Activated CD8-positive, alpha-beta memory T cell treated with anti-CD3 and anti-CD28 coated beads for 36 hours (primary cell): ENCODE measurements around the gene PARP16. TPM values are rescaled to one million over a fixed set of nuclear protein-coding genes. Genes with fewer than 3 reads are reported as not detected.

ENCODE experiments used
- CTCF ChIA-PET: fragments of 350-600 bp; sonication (Branson Sonifier 250); formaldehyde crosslinking; loops from one replicate; lab custom pipeline; 2021; ENCODE audit warnings: antibody characterized with exemption; lab: Charles Lee
- POLR2A ChIA-PET: fragments of 350-600 bp; sonication (Branson Sonifier 250); formaldehyde crosslinking; loops from one replicate; lab custom pipeline; 2021; ENCODE audit warnings: antibody characterized with exemption; lab: Charles Lee
- total RNA-seq, 2 experiments: library from RNA; stranded (reverse); gene quantifications; one replicate each; pipeline ENCODE4 v1.2.3, GENCODE V29; 2021

PARP16 gene
- total RNA-seq, 2 experiments from 2014 or later: 11.3 to 12.5 TPM

DNA sequence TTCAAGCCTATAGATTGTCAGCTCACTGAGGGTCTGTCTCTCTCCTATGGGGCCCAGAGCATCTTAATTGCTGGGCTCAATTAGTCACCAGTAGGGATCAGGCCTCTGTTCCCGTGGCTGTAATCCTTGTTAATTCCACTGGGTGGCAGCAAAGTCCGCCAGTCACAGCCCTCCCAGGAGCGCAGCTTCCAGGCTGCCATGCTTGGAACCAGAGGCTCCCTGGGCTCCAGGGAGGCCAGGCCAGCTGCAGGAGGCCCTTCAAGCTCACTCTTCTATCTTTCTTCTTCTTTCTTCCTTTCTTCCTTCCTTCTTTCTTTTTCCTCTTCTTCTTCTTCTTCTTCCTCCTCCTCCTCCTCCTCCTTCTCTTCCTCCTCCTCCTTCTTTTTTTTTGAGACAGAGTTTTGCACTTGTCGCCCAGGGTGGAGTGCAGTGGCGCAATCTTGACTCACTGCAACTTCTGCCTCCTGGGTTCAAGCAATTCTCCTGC lies 32.2 kb upstream of the PARP16 start:
- ChIA-PET CTCF (interaction anchor here (0.8 to 7.3 kb wide), 8 partner anchors 13 to 82 kb away, joined by 3 to 72 read pairs (median 6); no protein-coding TSS in a partner anchor), POLR2A (interaction anchor here (0.9 kb wide), 1 partner anchor 14 kb away, joined by 4 read pairs; the partner anchor contains the start of gene RNU5B-1)

DNA sequence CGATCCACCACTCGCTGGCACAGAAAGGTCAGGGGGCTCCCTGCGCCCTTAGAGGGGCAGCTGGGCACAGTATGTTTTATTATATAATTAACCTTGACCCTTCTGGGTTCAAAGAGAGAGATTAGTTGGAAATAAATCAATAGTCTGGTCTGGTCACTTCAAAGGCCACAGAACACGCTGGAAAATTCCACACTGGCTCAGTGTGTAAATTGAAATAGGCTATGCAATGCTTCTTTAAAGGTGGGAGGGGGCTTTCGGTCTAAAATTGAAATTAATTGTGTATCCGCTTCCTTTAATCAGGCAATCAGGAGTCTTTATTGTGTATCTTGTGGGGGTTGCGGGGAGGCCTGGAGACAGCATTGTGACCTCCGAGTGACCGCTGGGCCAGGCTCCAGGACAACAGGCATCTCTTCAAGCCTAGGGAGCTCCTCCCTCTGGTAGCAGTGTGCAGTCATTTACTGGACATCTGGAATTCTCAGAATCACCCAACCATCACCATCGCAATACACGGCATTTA lies 25.8 kb upstream of the PARP16 start:
- ChIA-PET CTCF (interaction anchor here (0.8 to 1.7 kb wide), 2 partner anchors 73 to 269 kb away, joined by 3 to 7 read pairs; no protein-coding TSS in a partner anchor), POLR2A (interaction anchor here (1.7 kb wide), 1 partner anchor 8 kb away, joined by 6 read pairs; the partner anchor contains the start of gene RNU5B-1)

DNA sequence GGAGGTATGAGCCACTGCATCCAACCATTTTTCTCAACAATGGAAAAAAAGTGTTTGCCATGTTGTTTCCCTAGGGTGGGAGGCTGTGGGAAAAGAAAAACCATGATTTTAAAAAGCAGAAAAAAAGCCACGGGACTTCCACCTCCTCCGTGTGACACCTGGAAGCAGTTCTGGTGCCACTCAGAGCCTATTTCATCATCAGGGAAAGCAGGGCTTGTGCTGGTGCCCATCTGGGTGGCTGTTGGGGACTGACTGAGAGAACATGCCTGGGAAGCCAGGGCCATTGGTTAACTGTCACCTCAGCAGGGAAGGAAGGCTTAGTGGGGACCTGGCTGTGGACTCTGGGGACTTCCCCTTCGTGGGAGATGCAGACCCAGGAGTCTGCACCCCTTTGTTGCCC lies 25.1 kb upstream of the PARP16 start:
- ChIA-PET CTCF (interaction anchor here (0.8 kb wide), 1 partner anchor 269 kb away, joined by 3 read pairs; no protein-coding TSS in a partner anchor), POLR2A (no interaction called here)

DNA sequence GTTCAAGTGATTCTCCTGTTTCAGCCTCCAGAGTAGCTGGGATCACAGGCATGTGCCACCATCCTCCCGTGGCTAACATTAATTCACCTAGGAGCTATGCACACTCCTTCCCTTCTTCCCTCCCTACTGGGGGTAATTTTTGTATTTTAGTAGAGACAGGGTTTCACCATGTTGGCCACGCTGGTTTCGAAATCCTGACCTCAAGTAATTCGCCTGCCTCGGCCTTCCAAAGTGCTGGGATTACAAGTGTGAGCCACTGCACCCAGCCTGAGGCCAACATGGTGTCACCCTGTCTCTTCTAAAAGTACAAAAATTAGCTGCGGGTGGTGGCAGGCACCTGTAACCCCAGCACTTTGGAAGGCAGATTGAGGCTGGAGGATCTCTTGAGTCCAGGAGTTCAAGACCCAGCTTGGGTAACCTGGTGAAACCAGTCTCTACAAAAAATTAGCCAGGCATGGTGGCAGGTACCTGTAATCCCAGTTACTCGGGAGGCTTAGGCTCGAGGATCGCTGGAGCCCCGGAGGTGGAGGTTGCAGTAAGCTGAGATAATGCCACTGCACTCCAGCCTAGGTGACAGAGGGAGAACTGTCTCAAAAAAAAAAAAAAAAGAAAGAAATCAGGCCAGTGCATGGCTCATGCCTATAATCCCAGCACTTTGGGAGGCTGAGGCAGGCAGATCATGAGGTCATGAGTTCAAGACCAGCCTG lies 23.9 kb upstream of the PARP16 start:
- CTCF ChIA-PET: interaction anchor here (1.1 to 1.5 kb wide), 2 partner anchors 75 to 90 kb away, joined by 3 to 5 read pairs; no protein-coding TSS in a partner anchor

DNA sequence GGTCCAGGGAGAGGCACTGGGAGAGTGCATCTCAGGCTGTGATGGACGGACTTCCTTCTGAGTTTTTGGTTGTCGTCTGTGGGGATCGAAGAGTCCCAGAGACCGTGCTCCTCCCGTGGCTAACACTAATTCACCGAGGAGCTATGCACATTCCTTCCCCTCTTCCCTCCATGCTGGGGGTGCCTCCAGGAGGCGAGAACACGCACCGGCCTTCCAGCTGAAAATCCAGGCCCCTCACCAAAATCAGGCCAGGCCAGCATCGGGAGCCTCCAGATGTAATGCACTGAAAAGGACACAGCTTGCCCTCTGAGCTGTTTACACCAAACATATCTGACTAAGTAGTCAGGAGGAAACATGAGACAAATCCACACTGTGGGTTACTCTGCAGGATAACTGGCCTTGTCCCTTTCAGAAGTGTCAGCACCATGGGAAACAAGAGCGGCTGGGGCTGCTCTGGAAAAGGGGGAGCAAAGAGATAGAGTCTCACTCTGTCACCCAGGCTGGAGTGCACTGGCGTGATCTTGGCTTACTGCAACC lies 23.3 kb upstream of the PARP16 start:
- CTCF ChIA-PET: interaction anchor here (1.1 to 1.5 kb wide), 2 partner anchors 76 to 91 kb away, joined by 3 to 5 read pairs; no protein-coding TSS in a partner anchor
- POLR2A ChIA-PET: no interaction called here

More for the DNA sequence above, 23.9 kb upstream of the PARP16 start:
- POLR2A ChIA-PET: interaction anchor here (0.7 kb wide), 1 partner anchor 329 kb away, joined by 4 read pairs; no protein-coding TSS in a partner anchor

DNA sequence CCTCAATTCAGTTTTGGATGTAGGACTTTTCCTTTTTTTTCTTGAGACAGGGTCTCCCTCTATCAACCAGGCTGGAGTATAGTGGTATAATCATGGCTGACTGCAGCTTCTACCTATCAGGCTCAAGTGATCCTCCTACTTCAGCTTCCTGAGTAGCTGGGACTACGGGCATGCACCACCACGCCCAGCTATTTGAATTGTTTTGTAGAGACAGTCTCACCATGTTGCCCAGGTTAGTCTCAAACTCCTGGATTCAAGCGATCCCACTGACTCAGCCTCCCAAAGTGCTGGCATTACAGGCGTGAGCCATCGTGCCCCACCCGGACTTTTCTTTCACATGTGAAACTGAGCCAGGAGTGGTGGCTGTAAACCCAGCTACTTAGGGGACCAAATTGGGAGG lies 21.3 kb upstream of the PARP16 start:
- ChIA-PET CTCF (interaction anchor here (0.6 to 1.0 kb wide), 2 partner anchors 77 to 134 kb away, joined by 3 read pairs; no protein-coding TSS in a partner anchor), POLR2A (no interaction called here)

DNA sequence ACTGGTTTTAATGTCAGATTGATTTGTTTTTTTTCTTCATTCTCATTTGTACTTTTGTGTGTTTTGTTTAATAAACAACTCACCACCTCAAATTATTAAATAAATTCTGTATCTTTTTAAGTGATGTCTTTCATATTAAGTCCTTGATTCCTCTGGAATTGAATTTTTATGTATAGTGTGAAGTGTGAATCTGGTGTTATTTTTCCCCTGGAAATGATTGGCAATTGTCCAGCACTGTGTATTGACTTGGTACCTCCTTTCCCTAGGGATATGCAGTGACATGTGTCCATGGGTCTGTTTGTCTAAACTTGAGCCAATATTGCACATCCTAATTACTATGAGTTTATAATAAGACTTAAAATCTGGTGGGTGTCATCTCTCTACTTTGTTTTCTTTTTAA lies 19.9 kb upstream of the PARP16 start:
- ChIA-PET POLR2A (no interaction called here), CTCF (interaction anchor here (1.0 kb wide), 1 partner anchor 79 kb away, joined by 4 read pairs; no protein-coding TSS in a partner anchor)

DNA sequence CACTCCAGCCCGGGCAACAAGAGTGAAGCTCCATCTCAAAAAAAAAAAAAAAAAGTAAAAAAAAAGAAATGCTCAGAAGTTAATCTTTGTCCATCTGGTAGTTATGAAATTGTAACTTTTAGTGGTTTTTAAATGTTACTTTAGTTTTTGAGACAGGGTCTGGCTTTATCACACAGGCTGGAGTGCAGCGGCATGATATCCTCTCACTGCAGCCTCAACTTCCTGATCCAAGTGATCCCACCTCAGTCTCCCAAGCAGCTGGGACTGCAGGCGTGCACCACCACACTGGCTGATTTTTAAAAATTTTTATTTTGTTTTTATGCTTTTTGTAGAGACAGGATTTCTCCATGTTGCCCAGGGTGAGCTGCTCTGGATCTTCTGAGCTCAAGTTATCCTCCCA lies 19.1 kb upstream of the PARP16 start:
- ChIA-PET POLR2A (interaction anchor here (0.6 kb wide), 2 partner anchors 94 to 989 kb away, joined by 3 to 4 read pairs; partner anchors contain the start of gene CILP), CTCF (interaction anchor here (0.6 to 1.0 kb wide), 4 partner anchors 13 to 1226 kb away, joined by 3 to 5 read pairs (median 4); no protein-coding TSS in a partner anchor)

DNA sequence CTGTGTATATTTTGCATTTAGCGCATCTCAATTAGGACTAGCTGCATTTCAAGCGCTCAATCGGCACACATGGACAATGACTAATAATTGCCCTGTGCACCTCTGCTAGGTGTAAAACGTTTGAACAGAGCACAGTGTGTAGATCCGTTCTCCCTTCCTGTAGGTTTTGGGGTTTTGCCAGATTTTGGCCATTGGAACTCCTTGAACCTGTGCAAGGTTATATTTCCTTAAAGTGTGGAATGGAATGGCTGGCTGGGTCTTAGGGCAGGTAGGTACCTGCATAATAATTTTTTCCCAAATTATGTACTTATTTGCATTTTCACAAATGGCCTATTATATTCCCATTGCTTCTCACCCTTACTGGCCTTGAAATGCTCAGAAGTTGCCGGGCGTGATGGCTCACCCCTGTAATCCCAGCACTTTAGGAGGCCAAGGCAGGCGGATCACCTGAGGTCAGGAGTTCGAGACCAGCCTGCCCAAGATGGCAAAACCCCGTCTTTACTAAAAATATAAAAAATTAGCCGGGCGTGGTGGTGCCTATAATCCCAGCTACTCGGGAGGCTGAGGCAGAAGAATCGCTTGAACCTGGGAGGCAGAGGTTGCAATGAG lies 18.6 kb upstream of the PARP16 start:
- CTCF ChIA-PET: interaction anchor here (0.6 to 0.9 kb wide), 5 partner anchors 13 to 1227 kb away, joined by 3 to 5 read pairs (median 3); partner anchors contain the start of gene PARP16
- POLR2A ChIA-PET: interaction anchor here (0.5 to 1.4 kb wide), 20 partner anchors 8 to 989 kb away, joined by 3 to 34 read pairs (median 4); partner anchors contain the start of genes CILP, CLPX, PARP16 and RNU5A-1

DNA sequence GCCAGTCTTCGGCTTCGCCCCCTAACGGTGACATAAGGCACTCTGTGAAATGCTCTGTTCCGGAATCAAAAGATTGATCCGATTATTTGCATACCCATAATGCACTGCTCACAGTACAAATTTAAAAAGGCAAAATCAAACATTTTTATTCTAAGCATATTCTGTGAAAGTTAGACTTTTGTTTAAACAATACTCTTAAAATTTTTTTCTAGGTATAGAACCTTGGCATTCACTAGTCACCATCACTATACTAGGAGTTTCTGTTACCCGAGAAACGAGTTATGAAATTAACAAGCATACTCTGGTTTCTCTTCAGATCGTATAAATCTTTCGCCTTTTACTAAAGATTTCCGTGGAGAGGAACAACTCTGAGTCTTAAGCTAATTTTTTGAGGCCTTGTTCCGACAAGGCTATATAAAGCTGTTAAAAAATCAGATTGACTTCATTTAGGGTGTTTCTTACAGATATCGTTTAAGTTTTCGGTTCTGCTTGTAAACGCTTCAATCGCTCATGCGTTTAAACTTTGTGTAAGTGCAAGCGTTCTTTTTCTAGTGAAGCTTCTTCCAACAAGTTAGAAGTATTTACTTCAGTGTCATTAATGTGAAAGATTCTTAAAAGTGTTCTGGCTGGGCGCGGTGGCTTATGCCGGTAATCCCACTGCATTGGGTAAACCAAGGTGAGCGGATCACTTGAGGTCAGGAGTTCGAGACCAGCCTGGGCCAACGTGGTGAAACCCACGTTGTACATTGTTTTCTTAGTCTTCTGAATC lies 17.9 kb upstream of the PARP16 start, which contains the start of gene RNU5B-1:
Gene RNU5B-1, plus strand, starts transcription at position 297 of the 769 bp plus-strand sequence.
- CTCF ChIA-PET: interaction anchor here (0.8 to 0.9 kb wide), 3 partner anchors 17 to 60 kb away, joined by 3 to 5 read pairs (median 5); partner anchors contain the start of gene PARP16
- POLR2A ChIA-PET: interaction anchor here (0.5 to 1.4 kb wide), 18 partner anchors 8 to 494 kb away, joined by 3 to 34 read pairs (median 4); partner anchors contain the start of genes CLPX, PARP16, RNU5A-1 and SPG21

DNA sequence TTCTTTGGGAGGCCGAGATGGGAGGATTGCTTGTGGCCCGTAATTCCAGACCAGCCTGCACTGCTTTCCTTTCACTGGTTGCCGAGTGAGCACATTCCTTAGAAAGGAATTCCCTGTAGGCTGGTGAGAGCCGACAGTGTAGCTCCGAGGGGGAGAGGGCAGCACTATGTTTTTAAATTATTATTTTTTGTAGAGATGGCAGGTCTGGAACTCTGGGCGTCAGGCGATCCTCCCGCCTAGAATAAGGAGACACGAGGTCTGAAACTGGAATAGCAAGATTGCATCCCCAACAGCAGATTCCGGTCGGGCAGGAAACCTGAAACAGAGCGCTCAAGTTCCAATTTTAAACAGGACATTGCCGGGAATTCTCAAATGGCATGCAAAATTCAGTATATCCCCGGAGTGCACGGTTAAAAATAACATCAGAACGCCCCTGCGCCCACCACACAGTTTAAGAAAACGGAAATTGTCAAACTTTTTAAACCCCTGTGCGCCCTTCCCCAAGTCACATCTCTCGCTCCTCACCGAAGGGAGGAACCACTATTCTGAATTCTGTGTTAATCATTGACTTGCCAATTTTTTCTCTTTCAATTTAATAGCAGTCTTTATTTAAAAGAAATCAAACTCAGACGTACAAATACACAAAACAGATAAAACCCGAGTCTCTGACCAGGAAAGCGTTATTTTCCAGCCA lies 17.2 kb upstream of the PARP16 start:
- CTCF ChIA-PET: interaction anchor here (0.8 to 0.9 kb wide), 2 partner anchors 17 to 61 kb away, joined by 3 to 5 read pairs; no protein-coding TSS in a partner anchor
- POLR2A ChIA-PET: interaction anchor here (1.0 to 1.4 kb wide), 12 partner anchors 7 to 489 kb away, joined by 3 to 34 read pairs (median 5); partner anchors contain the start of genes CLPX, PARP16, RNU5A-1 and SPG21

DNA sequence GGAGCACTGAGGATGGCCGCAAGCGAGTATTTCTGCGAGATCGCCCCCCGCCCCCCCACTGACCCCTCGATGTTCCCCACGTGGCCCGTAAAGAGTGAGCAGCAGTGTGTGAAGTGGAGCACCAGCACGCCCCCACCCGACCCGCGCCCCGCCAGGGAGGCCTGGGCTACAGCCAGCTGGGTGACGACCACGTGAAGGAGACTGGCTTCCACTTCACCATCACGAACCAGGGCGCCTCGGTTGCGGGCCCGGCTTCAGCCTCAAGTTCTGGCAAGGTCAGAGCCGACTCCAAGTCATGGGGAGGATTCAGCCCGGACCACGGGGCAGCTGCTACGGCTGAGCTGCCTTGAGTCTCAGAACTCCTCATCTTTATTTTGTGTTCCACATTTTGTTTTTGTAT lies 15.4 kb upstream of the PARP16 start:
- ChIA-PET CTCF (interaction anchor here (0.5 kb wide), 1 partner anchor 557 kb away, joined by 3 read pairs; no protein-coding TSS in a partner anchor), POLR2A (no interaction called here)

DNA sequence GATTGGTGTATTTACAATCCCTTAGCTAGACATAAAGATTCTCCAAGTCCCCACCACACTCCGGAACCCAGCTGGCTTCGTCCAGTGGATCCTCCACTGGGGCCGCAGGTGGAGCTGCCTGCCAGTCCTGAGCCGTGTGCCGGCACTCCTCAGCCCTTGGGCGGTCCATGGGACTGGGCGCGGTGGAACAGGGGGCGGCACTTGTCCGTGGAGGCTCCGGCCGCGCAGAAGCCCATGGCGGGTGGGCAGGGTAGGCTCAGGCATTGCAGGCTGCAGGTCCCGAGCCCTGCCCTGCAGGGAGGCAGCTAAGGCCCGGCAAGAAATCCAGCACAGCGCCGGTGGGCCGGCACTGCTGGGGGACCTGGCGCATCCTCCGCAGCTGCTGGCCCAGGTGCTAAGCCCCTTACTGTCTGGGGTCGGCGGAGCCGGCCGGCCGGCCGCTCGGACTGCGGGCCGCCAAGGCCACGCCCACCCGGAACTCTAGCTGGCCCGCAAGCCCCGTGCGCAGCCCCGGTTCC lies 14.3 kb upstream of the PARP16 start:
- ChIA-PET CTCF (no interaction called here), POLR2A (interaction anchor here (1.4 kb wide), 1 partner anchor 14 kb away, joined by 13 read pairs; the partner anchor contains the start of gene PARP16)

DNA sequence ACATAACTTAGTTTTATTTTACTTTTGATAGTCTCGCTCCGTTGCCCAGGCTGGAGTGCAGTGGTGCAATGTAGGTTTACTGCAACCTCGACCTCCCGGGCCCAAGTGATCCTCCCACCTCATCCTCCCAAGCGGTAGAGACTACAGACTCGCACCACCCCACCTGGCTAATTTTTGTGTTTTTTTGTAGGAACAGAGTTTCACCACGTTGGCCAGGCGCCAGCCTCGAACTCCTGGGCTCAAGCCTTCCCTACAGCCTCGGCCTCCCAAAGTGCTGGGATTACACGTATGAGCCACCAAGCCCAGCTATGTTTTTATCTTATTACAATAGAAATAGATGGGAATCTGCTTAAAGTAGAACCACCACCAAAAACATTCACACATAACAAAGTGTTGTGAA lies 12.0 kb upstream of the PARP16 start:
- ChIA-PET CTCF (interaction anchor here (0.9 to 2.6 kb wide), 2 partner anchors 13 to 121 kb away, joined by 3 to 15 read pairs; partner anchors contain the start of gene PARP16), POLR2A (no interaction called here)

DNA sequence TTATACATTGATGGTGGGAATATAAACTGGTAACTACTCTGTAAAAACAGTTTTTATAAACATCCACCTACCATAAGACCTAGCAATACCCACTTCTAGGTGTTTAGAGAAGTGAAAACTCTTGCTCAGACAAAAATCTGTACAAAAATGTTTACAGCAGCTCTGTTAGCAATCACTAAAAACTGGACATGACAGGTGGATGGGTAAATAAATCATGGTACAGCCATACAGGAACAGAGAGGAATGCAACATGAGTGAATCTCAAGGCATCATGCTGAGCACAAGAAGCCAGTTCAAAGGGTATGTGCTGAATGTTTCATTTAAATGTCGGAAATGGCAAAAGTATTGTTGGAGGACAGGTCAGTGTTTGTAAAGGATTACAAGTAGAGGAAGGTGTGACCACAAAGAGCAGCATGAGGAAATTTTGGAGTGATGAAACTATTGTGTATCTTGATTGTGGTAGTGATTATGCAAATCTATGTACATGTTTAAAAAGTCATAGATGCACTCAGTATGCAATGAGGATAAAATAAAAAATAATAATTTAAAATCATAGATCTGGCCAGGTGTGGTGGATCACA lies 6.3 kb upstream of the PARP16 start:
- CTCF ChIA-PET: no interaction called here

DNA sequence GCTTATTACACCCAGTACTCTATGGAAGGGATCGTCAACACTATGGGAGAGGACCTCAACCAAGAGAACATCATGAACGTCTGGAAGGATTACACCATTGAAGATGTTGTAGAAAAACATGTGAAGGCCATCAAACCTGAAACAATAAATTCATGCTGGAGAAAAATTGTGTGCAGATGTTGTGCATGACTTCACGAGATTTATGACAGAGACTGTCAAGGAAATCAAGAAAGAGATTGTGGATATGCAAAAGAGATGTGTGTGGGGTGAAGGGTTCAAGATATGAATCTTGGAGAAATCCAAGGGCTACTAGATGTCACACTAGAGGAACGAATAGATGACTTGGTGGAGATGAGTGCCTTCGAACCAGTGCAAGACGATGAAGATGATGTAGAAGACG lies 3.5 kb upstream of the PARP16 start:
- POLR2A ChIA-PET: no interaction called here

More for the DNA sequence above, 6.3 kb upstream of the PARP16 start:
- POLR2A ChIA-PET: no interaction called here

More for the DNA sequence above, 3.5 kb upstream of the PARP16 start:
- CTCF ChIA-PET: no interaction called here
